GM12874 (cell line): ENCODE results near the gene PTBP3.

Experiments
- TF ChIP-seq, protein P1 (sequence below): IDR thresholded peaks from 2 replicates; pipeline ENCODE4 v1.5.1; 2011; ENCODE audit warnings: low read depth, mild to moderate bottlenecking, control low read depth, low read length, moderate library complexity; ENCODE audit not compliant: insufficient read depth

Gene PTBP3

DNA sequence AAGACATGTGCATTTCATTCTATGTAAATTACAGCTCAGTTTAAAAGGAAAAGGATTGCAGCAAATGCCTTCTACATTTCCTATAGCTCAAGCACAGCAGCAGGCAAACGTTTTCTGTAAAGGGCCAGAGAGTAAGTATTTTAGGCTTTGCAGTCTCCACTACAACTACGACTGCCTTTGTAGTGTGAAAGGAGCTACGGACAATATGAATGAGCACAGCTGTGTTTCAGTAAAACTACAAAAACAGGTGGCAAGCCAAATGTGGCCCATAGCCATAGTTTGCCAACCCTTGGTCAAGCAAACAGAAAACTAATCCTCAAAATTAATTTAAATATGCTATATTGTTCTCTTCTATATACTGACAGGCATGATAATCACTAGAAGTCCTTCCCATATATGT, 7.2 kb downstream of the PTBP3 start:
- TF ChIP-seq, protein P1, sequence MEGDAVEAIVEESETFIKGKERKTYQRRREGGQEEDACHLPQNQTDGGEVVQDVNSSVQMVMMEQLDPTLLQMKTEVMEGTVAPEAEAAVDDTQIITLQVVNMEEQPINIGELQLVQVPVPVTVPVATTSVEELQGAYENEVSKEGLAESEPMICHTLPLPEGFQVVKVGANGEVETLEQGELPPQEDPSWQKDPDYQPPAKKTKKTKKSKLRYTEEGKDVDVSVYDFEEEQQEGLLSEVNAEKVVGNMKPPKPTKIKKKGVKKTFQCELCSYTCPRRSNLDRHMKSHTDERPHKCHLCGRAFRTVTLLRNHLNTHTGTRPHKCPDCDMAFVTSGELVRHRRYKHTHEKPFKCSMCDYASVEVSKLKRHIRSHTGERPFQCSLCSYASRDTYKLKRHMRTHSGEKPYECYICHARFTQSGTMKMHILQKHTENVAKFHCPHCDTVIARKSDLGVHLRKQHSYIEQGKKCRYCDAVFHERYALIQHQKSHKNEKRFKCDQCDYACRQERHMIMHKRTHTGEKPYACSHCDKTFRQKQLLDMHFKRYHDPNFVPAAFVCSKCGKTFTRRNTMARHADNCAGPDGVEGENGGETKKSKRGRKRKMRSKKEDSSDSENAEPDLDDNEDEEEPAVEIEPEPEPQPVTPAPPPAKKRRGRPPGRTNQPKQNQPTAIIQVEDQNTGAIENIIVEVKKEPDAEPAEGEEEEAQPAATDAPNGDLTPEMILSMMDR: no peak

GRCh38 chr9:112325600-112325999, 7.8 kb downstream of the PTBP3 start:
- TF ChIP-seq, protein P1: no peak

DNA sequence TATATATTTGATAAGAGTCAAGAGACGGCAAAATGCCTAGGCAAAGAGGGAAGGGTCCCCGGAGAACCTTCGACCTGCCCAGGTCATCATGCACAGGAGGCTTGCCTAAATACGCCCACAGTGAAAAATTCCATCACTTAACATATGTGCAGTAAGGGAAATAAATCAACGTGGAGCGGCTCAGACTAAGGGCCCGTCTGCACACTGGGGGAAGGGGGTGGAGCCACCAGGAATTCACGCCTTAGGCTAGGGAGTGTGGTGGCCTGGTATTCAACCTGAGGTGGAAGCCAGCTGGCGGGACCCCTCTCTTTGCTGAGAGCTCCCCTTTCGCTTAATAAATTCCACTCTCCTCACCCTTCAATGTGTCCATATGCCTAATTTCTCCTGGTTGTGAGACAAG, 8.3 kb downstream of the PTBP3 start:
- TF ChIP-seq, protein P1: no peak

DNA sequence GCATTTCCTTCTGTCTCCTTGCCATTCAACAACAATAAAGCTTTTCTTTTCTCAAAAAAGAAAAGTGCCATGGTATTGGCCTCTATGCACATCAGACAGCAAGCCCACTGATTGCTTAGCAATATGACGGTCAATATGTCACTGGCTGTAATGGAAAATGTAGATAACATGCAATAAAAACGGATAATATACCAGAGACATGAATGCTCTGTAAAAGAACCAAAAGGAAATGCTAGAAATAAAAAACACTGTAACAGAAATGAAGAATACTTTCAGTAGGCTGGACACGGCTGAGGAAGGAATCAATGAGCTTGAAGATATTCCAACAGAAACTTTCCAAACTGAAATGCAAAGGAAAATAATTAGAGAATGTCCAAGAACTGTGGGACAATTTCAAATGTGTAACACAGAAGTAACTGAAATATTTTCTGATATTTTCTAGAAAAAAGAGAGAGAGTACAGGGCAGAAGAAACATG, 10.0 kb downstream of the PTBP3 start:
- TF ChIP-seq, protein P1: no peak

DNA sequence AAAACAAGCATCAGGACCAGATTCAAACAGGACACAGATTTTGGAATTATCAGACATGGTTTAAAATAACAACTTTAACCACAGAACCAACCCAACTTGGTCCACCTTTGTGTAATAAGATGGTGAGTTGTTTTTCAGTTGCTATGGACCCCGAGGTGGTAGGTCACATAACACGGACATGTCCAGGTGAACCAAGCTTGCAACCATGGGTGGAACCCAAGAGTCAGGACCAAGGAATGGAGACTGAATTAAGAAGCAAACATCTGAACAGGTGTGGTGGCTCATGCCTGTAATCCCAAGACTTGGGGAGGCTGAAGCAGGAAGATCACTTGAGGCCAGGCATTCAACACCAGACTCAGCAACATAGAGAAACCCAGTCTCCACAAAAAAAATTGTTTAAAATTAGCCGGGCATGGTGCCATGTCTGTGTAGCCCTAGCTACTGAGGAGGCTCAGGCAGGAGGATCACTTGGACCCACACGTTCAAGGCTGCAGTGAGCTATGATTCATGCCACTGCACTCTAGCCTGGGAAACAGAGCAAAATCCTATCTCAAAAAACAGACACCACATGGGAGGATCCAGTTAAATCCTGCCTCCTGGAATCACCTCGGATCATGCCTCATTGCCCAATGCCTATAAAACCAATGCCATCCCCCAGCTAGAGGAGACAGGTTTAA, 10.6 kb downstream of the PTBP3 start:
- TF ChIP-seq, protein P1: no peak

- TF ChIP-seq, protein P1: no peak
These were observed 17.0 kb downstream of the PTBP3 start for GRCh38 chr9:112316258-112316943.

GRCh38 chr9:112315331-112316257, 17.8 kb downstream of the PTBP3 start:
- TF ChIP-seq, protein P1: no peak
